Astrocyte (in vitro differentiated cells and primary cell): ENCODE measurements around the gene IL12RB2. TPM values are rescaled to one million over a fixed set of nuclear protein-coding genes. Genes with fewer than 3 reads are reported as not detected.
"Not testable (repeated sequence)": the region's sequence is repeated elsewhere in the genome, so short reads cannot be mapped to it uniquely, and the experiment has no call there.

Experiments
- DNase-seq: peaks from one replicate; pipeline ENCODE4 v3.0.0-alpha.2; 2010; ENCODE audit warnings: low read depth
- FAIRE-seq: peaks from 2 replicates; lab custom pipeline; 2011; peaks lifted over from hg19 to GRCh38; lab: Jason Lieb, UNC
- H2AFZ ChIP-seq: 2 replicates; pipeline ENCODE4 v1.6.0; 2012; ENCODE audit warnings: low read depth, low read length, inconsistent platforms
- H3K27ac ChIP-seq: 2 replicates; pipeline ENCODE4 v1.5.1; 2011; ENCODE audit warnings: low read depth, low read length, inconsistent platforms
- H3K27me3 ChIP-seq: 2 replicates; pipeline ENCODE4 v1.6.0; 2011; ENCODE audit warnings: low read length, inconsistent platforms; ENCODE audit not compliant: insufficient read depth
- H3K36me3 ChIP-seq: 2 replicates; pipeline ENCODE4 v1.5.1; 2011; ENCODE audit warnings: low read length, inconsistent platforms; ENCODE audit not compliant: insufficient read depth
- H3K4me1 ChIP-seq: 2 replicates; pipeline ENCODE4 v1.5.1; 2011; ENCODE audit warnings: low read length, inconsistent platforms; ENCODE audit not compliant: insufficient read depth
- H3K4me2 ChIP-seq: 2 replicates; pipeline ENCODE4 v1.6.0; 2012; ENCODE audit warnings: low read length, inconsistent platforms
- H3K4me3 ChIP-seq: 2 replicates; pipeline ENCODE4 v1.5.1; 2011; ENCODE audit warnings: low read depth, mild to moderate bottlenecking, low read length, inconsistent platforms; ENCODE audit not compliant: insufficient read depth
- H3K79me2 ChIP-seq: 2 replicates; pipeline ENCODE4 v1.6.0; 2012; ENCODE audit warnings: mild to moderate bottlenecking, low read length, inconsistent platforms; ENCODE audit not compliant: insufficient read depth
- H3K9ac ChIP-seq: 2 replicates; pipeline ENCODE4 v1.6.0; 2012; ENCODE audit warnings: mild to moderate bottlenecking, low read length, inconsistent platforms
- H3K9me3 ChIP-seq: 2 replicates; pipeline ENCODE4 v1.5.1; 2012; ENCODE audit warnings: low read depth, mild to moderate bottlenecking, low read length, inconsistent platforms; ENCODE audit not compliant: insufficient read depth
- H4K20me1 ChIP-seq: 2 replicates; pipeline ENCODE4 v1.6.0; 2012; ENCODE audit warnings: low read length, inconsistent platforms; ENCODE audit not compliant: insufficient read depth
- H3K27ac Mint-ChIP-seq: one replicate; pipeline ENCODE4 v1.8.0; 2021; ENCODE audit warnings: mild to moderate bottlenecking, mixed read lengths; ENCODE audit not compliant: unreplicated experiment
- H3K27me3 Mint-ChIP-seq: one replicate; pipeline ENCODE4 v1.8.0; 2021; ENCODE audit warnings: low read depth, mixed read lengths; ENCODE audit not compliant: unreplicated experiment
- H3K36me3 Mint-ChIP-seq: one replicate; pipeline ENCODE4 v1.8.0; 2021; ENCODE audit warnings: low read depth, mixed read lengths; ENCODE audit not compliant: unreplicated experiment
- H3K4me1 Mint-ChIP-seq: one replicate; pipeline ENCODE4 v1.8.0; 2021; ENCODE audit warnings: low read depth, mixed read lengths; ENCODE audit not compliant: unreplicated experiment
- H3K4me3 Mint-ChIP-seq: one replicate; pipeline ENCODE4 v1.8.0; 2021; ENCODE audit warnings: mild to moderate bottlenecking, moderate library complexity, mixed read lengths; ENCODE audit not compliant: unreplicated experiment
- H3K9me3 Mint-ChIP-seq: one replicate; pipeline ENCODE4 v1.8.0; 2021; ENCODE audit warnings: mild to moderate bottlenecking, mixed read lengths; ENCODE audit not compliant: unreplicated experiment
- EZH2 ChIP-seq: IDR thresholded peaks from 2 replicates; pipeline ENCODE4 v1.6.1; 2012; ENCODE audit warnings: mild to moderate bottlenecking, low read length, inconsistent platforms; ENCODE audit not compliant: insufficient read depth
- total RNA-seq: library from RNA; stranded (reverse); gene quantifications from 2 replicates; pipeline ENCODE4 v1.2.1, GENCODE V29; 2021
- TF ChIP-seq, protein P1 (sequence below): IDR thresholded peaks from 2 replicates; pipeline ENCODE4 v1.5.1; 2011; ENCODE audit warnings: low read depth, mild to moderate bottlenecking, inconsistent platforms, low read length, moderate library complexity; ENCODE audit not compliant: insufficient read depth

Gene IL12RB2
- total RNA-seq, 1 donor from 2014 or later = 0.11 TPM

- H3K27ac Mint-ChIP-seq = no peak overlapping the region
These were observed 106.9 kb downstream of the IL12RB2 start for GRCh38 chr1:67414574-67414973.

GRCh38 chr1:67415041-67415440 lies 107.4 kb downstream of the IL12RB2 start:
- peaks cover 69% of the 10 kb centered on the region for H3K79me2 ChIP-seq
- Mint-ChIP-seq H3K4me3 (no peak overlapping the region), H3K9me3 (no peaks in the 10 kb centered on the region), H3K27me3 (no peaks in the 10 kb centered on the region), H3K27ac (no peak overlapping the region), H3K36me3 (peaks cover 2% of the 10 kb centered on the region), H3K4me1 (peaks cover 1% of the 10 kb centered on the region)
- H3K27me3 ChIP-seq = no peaks in the 10 kb centered on the region
- no peak overlapping the region for H3K4me2 ChIP-seq
- H3K27ac ChIP-seq = no peak overlapping the region
- H3K4me3 ChIP-seq = no peak overlapping the region
- TF ChIP-seq, protein P1, sequence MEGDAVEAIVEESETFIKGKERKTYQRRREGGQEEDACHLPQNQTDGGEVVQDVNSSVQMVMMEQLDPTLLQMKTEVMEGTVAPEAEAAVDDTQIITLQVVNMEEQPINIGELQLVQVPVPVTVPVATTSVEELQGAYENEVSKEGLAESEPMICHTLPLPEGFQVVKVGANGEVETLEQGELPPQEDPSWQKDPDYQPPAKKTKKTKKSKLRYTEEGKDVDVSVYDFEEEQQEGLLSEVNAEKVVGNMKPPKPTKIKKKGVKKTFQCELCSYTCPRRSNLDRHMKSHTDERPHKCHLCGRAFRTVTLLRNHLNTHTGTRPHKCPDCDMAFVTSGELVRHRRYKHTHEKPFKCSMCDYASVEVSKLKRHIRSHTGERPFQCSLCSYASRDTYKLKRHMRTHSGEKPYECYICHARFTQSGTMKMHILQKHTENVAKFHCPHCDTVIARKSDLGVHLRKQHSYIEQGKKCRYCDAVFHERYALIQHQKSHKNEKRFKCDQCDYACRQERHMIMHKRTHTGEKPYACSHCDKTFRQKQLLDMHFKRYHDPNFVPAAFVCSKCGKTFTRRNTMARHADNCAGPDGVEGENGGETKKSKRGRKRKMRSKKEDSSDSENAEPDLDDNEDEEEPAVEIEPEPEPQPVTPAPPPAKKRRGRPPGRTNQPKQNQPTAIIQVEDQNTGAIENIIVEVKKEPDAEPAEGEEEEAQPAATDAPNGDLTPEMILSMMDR = no peak
- no peak for TF ChIP-seq EZH2
- no peaks in the 10 kb centered on the region for H3K9me3 ChIP-seq
- DNase-seq (no peak), FAIRE-seq (no peak)
- no peak overlapping the region for H2AFZ ChIP-seq
- H3K9ac ChIP-seq = no peak overlapping the region
- H3K4me1 ChIP-seq = no peaks in the 10 kb centered on the region
- peaks cover 74% of the 10 kb centered on the region for H4K20me1 ChIP-seq
- peaks cover 75% of the 10 kb centered on the region for H3K36me3 ChIP-seq

More at GRCh38 chr1:67414574-67414973, 106.9 kb downstream of the IL12RB2 start:
- Histone ChIP-seq H3K9me3 (no peaks in the 10 kb centered on the region), H4K20me1 (peaks cover 73% of the 10 kb centered on the region), H3K9ac (no peak overlapping the region), H3K27me3 (no peaks in the 10 kb centered on the region), H3K27ac (no peak overlapping the region), H2AFZ (no peak overlapping the region), H3K4me2 (no peak overlapping the region), H3K4me1 (no peaks in the 10 kb centered on the region), H3K36me3 (peaks cover 74% of the 10 kb centered on the region), H3K4me3 (no peak overlapping the region), H3K79me2 (peaks cover 65% of the 10 kb centered on the region)
- Mint-ChIP-seq H3K4me3 (no peak overlapping the region), H3K27me3 (no peaks in the 10 kb centered on the region), H3K36me3 (peaks cover 2% of the 10 kb centered on the region), H3K9me3 (no peaks in the 10 kb centered on the region), H3K4me1 (peaks cover 1% of the 10 kb centered on the region)
- no peak for TF ChIP-seq EZH2
- TF ChIP-seq, protein P1 = no peak
- FAIRE-seq = no peak
- no peak for DNase-seq

- not testable (repeated sequence) for FAIRE-seq, H3K27ac ChIP-seq, H3K9me3 Mint-ChIP-seq, H3K36me3 Mint-ChIP-seq, DNase-seq, H2AFZ ChIP-seq, H3K4me3 Mint-ChIP-seq, H3K9me3 ChIP-seq, H3K4me1 Mint-ChIP-seq, H3K27me3 Mint-ChIP-seq, H3K9ac ChIP-seq, H3K4me1 ChIP-seq, H3K4me2 ChIP-seq, H3K27me3 ChIP-seq, H3K4me3 ChIP-seq, H3K27ac Mint-ChIP-seq
- Histone ChIP-seq H3K79me2 (peaks cover 90% of the 10 kb centered on the region), H4K20me1 (peaks cover 87% of the 10 kb centered on the region), H3K36me3 (peaks cover 79% of the 10 kb centered on the region)
These were observed 110.1 kb downstream of the IL12RB2 start for GRCh38 chr1:67417733-67418132.
